GM21723 (cell line): ENCODE data around the gene GLIS1.

Experiments used
- ATAC-seq: cut with Tn5 transposase; IDR thresholded peaks from one replicate; pipeline ENCODE4 v1.9.1; 2021; ENCODE audit warnings: mild to moderate bottlenecking, moderate library complexity; ENCODE audit not compliant: unreplicated experiment

GLIS1 gene

DNA sequence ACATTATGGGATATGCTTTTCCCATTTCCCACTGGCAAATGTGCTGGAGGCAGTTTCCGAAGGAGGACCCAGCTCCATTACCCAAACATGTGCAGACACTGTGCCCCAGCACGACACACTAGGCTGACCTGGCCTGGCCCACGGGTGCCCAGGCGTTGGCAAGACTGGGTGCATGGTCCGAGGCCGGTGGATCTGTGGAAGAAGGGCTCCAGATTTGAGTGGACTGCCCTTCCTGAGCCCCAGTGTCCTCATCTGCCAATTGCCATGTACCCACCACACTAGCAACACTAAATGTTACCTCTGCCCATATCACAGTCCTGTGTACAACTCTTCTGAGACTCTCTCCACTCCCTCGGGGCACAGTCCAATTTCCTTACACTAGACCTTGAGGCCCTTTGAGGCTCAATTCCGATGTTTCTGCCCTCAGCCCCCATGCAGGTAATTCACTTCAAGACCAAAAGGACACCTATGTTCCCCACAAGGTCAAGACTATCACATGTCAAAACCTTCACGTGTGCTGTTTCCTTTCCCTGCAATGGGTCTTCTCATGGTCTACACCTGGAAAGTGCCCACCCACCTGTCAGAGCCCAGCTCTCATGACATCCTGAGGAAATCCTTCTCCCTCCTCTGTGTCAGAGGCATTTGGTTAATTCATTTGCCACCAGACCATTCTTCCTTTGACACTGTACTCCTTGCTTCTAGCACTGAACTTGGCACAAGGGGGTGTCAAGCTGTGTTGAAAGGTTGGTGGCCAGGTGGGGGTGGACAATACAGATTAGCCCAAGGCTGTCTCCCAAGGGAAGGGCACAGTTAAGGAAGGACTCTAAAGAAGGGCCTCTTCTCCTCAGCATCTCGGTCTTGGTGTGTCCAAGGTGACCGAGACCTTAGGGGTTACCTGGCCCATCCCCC lies 154.8 kb downstream of the GLIS1 start:
- no peak for ATAC-seq

- ATAC-seq = no peak
These were observed 155.7 kb downstream of the GLIS1 start for GRCh38 chr1:53583021-53583867.

DNA sequence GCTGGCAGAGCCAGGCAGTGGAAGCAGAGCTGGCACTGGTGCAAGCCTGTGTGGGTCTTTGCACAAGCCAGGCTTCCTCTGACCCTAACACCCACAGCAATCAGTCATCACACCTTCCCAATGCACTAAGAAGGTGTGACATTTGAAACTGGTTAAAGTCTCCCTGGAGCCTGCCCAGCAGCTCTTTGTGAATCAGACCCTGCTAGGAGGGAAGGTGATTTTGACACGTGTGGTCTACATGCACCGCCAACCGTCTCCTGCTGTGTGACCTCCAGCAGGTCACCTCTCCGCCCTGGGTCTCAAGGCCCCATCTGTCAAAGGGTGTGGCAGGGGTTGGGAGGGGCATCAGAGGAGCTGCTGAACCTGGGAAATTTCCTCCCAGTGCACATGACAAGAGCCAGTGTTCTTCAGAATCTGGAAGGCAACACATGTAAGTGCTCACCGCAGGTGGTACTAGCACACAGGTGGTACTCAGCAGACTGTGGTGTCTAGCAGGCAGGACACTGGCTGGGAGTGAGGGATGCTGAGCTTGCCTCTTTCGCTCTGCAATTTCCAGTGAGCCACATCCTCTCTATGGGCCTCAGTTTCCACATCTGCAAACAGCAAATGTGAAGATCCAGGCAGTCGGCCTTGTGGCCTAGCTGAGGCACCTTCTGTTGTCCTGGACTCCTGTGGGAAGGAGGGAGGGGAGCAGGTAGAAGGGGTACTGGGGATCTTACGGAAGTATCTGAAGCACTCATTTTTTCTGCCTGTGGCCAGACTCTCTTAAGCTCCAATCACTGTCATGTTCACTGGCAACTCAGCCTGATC lies 156.5 kb downstream of the GLIS1 start:
- ATAC-seq = no peak

GRCh38 chr1:53581476-53581875 lies 157.5 kb downstream of the GLIS1 start:
- no peak for ATAC-seq

GRCh38 chr1:53580739-53581475 lies 158.1 kb downstream of the GLIS1 start:
- no peak for ATAC-seq

DNA sequence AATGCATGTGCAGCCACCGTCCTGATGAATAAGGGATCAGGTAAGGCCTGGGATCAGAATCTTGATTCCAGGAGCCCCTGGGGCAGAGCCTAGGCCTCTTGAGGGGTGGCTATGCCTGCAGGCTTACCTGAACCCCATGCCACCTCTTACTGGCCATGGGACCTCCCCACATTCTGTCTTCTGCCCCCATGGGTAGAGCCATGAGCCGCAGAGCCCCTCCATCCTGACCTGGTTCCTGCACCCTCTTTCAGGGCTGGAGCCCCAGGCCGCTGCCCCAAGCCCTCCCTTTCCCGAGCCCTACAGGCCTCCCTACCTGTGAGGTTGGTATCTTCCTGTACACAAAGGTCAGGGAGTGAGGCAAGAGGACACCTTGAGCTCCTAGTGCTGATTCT lies 159.0 kb downstream of the GLIS1 start:
- ATAC-seq = no peak

GRCh38 chr1:53579221-53580008 lies 159.5 kb downstream of the GLIS1 start:
- ATAC-seq = no peak

DNA sequence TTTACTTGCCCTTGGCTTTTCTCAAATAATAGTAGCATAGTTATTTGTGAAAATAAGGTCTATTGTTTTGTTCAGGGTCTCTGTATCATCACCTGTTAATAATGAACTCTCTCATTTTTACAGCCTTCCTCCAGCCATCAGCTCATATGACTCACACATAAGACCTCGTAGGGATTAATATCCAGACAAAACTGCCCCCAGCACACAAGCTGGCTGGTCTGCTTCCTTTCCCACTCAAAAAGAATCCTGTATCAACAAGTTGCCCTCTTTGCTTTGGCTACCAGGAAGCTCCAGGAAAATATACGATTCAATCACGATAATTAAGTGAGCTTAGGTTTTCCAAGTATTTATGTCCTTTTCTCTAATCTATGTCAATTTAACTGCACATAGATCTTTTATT lies 160.6 kb downstream of the GLIS1 start:
- ATAC-seq = no peak

GRCh38 chr1:53577761-53578100 lies 161.2 kb downstream of the GLIS1 start:
- ATAC-seq = no peak

DNA sequence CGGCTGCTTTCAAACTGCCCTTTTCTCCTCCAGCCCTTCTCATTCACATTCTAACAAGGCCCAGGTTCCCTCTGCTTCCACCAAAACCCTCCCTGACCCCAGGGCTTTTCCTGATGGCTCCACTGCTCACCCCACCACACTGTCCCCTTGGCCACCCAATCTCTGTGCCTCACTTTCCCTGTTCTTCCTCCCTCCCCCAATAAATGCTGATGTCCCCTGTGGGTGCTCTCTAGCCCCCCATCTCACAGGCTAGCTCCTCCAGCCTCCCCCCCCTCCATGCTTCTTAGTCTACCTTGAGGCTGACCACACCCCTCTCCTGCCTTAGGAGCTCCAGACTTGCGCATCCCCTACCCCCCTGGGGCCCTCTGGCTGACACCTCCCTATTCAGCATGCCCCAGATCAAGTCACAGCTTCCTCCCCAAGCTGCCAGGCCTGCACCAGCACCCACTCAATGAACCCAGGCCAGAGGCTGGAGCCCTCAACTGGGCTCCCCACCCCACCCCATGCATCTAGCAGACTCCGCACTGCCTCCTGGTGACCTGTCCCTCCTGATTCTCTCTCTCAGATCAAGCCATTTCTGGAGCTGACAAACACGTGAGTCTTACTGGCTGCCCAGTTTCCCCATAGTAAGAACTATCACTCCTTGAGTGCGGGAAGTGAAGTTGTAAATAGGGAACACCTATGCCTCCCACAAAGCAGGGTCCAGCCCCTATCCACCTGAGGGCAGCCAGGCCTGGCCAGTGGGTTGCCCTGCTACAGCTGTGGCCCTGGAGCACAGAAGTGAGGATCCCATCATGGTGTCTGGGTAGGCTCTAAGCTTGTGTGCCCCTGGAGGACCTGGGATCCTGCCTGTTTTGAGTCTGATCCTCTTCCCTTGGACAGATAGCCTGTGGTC lies 161.9 kb downstream of the GLIS1 start:
- ATAC-seq = no peak

- ATAC-seq = no peak
These were observed 162.6 kb downstream of the GLIS1 start for GRCh38 chr1:53576381-53576801.

GRCh38 chr1:53575955-53576320 lies 163.0 kb downstream of the GLIS1 start:
- ATAC-seq = no peak

DNA sequence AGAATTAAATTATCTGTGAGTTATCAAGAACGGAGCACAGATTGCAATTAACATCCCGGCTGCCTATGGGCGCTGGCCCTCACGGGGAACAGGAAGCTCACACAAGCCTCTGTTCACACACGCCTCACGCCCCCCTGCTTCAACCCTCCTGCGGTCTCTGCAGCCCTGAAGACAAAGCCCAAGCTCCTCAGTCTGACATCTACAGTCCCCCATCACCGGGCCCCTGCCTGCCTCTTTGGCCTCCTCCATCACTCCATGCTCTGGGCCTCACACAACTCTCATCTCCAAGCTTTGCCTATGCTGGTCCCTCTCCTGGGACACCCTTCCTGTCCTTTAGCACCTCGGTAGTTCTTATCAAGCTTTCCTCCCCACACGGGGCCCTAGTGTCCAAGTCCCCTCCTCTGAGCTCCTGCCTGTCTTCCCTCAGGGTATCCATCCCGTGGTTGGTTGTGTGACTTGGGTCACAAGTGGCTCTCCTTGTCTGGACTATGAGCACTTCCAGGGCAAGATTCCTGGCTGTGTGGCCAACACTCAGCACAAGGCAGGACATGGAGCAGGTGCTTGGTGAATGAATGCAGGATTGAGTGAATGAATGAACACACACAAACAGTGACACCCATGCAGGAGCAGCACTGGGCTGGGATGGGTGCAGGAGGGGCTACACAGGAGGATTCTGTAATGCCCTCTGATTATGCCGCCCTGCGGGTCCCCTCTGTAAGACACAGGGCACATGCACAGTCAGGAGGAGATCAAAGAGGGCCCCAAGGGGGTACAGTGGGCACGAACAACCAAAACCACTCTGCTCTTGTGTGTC lies 163.6 kb downstream of the GLIS1 start:
- no peak for ATAC-seq

- ATAC-seq = no peak
These were observed 164.3 kb downstream of the GLIS1 start for GRCh38 chr1:53574621-53575020.

DNA sequence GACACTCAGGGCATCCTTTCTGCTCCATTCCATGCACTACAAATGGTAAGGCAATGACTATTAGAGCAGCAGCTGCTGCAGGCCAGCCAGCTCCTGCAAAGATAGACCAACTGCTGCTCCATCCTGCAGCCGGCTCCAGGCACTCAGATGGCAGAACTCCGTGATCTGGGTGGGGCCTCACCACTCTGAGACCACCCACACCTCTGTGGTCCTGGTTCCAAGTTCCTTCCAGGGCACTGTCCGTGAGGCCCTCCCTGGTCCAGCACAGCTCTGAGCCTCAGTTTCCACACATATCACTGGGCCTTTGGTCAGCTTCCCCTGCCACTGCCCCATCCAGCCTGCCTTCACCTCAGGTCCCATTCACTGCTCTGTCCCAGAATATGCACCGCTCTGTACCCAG lies 165.0 kb downstream of the GLIS1 start:
- no peak for ATAC-seq

DNA sequence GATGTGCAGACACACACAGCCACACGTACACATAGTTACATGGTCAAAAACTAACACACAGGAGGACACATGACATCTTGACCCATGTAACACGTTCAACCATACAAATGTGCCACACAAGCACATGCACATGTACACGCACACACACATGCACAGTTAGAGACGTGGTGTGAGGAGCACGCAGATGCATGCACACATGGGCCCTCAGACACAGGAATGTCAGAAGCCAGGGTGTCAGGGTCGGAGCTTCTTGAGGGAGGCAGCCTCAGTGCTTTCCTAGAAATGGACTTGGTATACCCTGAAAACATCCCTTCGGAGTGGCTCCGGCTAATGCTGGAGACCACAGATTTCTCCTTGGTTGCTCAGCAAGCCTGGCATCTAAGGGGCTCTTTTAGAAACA lies 165.4 kb downstream of the GLIS1 start:
- ATAC-seq = no peak

DNA sequence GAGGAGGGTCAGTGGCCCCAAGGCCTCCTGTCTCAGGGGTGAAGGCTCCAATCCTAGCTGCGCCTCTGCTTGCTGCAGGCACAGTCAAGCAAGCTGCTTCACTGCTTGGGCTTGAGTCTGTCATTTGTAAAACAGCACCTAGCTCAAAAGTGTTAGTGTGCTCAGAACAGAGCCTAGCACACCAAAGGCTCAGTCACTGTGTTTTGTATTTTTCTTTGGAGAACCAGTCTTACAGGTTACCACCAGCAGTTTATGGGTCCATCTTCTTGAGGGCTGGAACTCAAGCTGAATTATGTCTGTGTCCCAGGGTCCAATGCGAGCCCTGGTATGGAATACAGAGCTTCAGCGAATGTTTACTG lies 166.2 kb downstream of the GLIS1 start:
- ATAC-seq = no peak
